NCI-H82 (cell line): ENCODE data around the gene FAM118B.
A peak's percentile ranks its signal among the peaks of the same experiment; 100 is the strongest.

Experiments used
- DNase-seq: peaks from one replicate; lab custom pipeline; 2025; lab: John Stamatoyannopoulos, UW

FAM118B gene

DNA sequence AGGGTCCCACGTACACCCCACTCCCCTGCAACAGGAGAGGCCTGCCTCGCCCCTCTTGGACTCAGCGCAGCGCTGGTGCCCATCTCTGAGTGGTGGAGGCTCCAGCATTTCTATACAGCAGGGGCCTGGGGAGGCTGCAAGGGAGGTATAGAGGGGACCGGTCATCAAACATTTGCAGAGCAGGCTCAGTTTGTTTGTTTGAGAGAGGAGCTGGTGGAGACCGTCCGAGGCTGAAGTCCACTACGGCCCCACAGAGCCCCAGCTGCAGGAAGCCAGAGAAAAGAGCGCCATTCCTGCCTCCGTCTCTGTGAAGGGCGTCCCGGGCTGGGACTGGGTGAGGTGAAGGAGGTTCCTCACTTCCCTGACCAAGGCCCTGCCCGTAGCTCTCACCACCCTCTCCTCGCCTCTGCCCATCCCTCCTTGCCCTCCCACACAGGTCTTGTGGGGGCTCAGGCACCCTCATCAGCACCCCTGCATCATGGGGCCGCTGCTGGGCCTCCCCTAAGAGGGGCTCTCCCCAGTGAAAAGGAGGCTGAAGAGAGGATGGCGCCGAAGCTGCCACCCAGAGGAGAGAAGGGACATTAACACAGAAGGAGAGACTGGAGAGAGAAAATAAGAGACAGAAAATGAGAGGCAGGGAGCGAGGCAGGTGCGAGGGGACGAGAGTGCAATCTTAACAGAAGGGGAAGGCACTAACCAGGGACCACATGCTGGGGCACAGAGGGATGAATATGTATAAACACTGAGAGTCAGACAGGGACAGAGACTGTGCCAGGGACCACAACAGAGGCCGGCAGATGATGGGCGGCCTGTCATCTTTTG lies 24.7 kb upstream of the FAM118B start:
- no peak for DNase-seq

GRCh38 chr11:126188332-126189108 lies 23.1 kb upstream of the FAM118B start:
- DNase-seq = no peak

DNA sequence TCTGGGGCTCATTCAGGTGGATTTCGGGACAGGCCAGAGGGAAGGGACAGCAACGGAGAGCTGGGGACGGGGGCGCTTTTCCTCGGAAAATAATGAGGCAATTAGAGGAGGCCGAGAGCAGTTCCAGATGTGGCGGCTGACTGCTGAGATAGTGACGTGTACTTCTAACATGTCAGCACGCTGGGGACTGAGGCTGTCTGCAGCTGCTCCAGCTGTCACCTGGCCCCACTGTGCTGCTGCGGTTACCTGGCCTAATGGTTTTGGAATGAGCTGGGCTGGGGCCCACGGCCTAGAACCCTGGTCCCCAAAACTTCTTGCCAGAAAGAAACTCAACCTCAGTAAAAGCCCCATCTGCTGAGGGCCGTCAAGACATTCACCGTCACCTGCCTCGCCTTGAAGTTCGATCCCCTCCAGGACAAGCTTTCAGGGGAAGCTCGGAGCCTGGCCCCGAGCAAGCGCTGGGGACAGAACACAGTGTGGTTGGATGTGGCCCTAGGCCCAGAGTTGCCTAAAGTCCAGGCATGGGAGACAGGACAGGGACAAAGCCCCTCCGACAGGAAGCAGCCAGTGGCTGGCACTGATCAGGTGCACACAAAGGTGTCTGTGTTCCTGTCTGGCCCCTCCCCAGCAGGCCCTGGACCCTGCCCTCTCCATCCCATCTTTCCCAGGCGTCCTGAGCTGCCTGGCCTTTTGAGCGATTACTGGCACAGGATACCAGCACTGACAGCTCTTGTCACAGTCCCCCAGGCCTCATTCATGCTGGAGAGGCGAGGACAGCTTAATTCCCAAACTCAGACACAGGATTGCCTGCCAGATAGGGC lies 22.3 kb upstream of the FAM118B start:
- DNase-seq = no peak

GRCh38 chr11:126190792-126191191 lies 20.8 kb upstream of the FAM118B start:
- no peak for DNase-seq

GRCh38 chr11:126191379-126192073 lies 20.1 kb upstream of the FAM118B start:
- DNase-seq = no peak

DNA sequence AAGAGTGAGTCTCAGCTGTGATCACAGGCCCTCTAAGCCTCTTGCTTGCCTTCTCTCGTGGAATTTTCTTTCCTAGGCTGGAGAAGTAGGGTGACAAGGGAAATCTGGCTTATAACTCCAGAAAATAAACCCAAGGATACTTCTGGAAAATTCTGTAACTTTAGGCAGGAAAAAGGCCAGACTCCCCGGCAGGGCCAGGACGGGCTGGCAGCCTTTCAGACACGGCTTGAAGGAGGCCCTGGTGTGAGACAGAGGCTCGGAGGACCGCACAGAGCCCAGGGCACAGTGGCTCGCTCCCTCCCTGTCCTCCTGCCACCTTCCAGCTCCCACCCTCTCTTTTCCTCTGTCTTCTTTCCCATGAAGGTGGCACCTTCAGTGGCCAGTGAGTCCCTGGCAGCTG lies 19.2 kb upstream of the FAM118B start:
- no peak for DNase-seq

DNA sequence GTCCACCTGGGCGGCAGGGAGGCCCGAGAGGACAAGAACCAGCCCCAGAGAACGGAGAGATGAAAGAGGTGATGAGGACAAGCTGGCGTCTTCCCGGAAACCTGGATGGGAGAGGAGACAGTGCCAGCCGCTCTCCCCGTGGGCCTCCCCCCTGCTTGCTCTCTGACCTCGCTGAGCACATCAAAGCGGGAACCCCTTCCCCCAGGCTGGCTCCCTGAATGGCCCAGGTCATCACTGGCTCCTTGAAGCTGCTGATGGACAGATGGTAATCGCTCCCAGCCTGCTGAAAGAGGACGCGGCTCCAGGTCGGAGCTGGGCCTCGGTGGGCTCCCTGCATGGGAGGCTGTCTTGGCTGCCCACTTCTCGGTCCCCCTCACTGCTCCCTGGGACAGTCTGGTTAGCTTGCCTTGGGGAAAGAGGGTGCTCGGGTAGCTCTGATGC lies 18.5 kb upstream of the FAM118B start:
- no peak for DNase-seq

GRCh38 chr11:126194121-126194543 lies 17.4 kb upstream of the FAM118B start:
- peak; percentile 41 for DNase-seq

GRCh38 chr11:126195119-126195518 lies 16.5 kb upstream of the FAM118B start:
- no peak for DNase-seq

- DNase-seq = no peak
These were observed 14.2 kb upstream of the FAM118B start for GRCh38 chr11:126197277-126197939.

DNA sequence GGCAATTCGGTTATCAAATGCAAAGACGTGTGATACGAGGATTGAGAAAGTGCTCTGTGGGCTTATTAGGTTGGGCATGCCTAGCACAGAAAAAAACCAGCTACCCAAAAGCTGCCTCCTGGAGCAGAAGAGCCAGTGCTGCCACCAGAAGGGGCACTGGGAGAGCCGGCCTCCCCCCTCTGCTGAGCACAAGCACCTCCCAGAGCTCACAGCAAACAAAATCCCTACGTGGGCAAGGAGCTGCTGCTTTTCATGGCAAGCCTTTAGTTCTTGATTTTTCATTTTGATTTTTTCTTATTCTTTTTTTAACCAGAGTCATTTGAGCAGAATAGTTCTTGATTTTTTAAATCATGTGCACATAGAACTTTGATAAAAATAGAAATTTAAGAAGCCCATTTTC lies 12.9 kb upstream of the FAM118B start:
- no peak for DNase-seq

GRCh38 chr11:126202646-126203359 lies 8.8 kb upstream of the FAM118B start:
- no peak for DNase-seq

GRCh38 chr11:126205359-126205758 lies 6.2 kb upstream of the FAM118B start:
- DNase-seq = no peak

DNA sequence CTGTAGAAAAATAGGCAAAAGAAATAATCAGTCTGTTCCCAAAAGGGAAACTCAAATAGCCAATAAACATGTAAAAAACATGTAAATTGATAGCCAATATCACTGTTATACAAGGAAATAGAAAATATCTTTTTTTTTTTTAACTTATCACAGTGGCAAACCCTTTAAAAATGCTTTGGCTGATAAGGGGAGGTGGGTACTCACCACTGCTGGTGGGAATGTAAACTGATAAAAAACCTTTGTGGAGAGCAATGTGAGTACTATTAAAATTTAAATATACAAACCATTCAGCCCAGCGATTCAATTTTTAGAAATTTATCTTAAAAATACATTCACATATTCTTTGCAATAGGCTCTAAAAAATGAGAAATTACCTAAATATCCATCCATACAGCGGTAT lies 3.7 kb upstream of the FAM118B start:
- no peak for DNase-seq

GRCh38 chr11:126210871-126211235 lies 729 bp upstream of the FAM118B start:
- DNase-seq = no peak

DNA sequence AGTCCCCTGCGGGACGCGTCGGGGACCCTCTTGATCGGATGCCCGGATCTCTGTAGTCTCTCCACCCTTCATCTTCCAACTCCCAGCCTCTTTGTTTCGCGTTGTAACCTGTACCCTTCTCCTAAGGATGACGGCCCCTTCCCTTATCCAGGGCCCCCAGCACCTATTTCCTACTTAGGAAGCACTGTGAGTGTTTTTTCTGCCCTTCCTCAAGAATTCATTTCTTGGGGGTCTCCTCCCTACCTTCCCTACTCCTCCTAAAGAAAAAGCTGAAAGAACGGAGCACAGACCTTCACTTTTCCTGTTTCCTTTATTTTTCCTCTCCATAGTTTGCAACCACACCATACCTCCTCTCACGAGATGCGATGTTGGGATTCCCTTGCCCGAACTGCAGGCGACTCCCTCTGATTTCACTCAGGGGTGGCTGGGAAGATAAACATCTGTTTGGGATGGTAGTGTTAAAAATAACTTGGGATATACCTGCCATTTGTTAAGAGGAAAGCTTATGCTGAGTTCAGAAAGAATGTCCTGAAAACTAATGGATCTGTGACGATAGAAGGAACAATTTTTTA lies 593 bp downstream of the FAM118B start:
- no peak for DNase-seq

DNA sequence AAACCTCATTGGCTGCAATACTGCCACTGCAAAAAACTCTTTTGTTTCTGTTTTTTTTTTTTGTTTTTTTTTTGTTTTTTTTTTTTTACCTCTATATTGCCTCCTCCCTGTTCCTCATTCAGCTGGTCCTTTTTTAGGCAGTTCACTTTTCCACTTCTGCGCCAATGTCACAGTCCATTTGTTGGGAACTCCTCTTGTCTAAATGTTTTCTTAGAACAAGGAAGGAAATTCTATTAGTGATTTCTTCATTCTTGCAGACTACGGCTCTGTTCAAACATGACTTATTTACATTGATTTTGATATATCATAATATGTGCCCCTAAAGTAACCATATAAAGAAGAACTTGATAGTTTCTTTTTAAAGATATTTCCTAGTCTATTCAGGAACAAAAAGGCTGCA lies 2.9 kb downstream of the FAM118B start:
- no peak for DNase-seq

GRCh38 chr11:126214841-126215240 lies 3.3 kb downstream of the FAM118B start:
- no peak for DNase-seq

DNA sequence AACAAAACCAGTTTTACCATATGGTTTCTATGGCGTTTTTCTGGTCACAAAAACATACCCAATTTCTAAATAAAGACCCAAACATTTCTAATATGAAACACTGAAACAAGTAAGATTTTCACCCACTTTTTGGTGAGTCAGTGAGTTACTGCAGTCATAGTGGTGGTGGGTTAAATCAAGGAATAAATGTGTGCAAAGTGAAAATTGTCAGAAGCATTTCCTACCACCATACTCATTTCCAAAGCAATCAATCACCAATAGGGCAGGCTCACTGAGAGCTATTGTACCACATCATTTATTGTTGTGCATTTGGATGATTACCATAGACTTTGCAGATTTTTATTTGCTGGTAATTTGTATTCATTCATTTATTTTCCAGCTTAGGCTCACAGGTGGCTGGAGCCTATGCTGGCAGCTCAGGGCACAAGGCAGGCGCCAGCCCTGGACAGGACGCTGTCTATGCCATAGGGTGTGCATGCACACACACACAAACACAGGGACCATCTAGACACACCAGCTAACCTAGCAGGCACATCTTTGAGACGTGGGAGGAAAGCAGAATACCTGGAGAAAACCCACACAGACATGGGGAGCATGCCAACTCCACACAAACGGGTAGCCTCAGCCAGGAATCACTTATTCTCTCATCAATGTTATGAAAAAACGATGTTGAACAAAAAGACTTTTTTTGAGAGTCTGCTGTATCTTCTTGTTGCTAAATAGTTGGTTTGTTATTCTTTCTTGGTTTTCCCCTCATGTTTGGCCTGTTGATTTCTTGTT lies 5.1 kb downstream of the FAM118B start:
- DNase-seq = no peak
